Activated T-cell treated with anti-CD3 and anti-CD28 coated beads for 1 hour (primary cell): Measurements from ENCODE around the gene ITGB5.
"Not testable (repeated sequence)": the region's sequence is repeated elsewhere in the genome, so short reads cannot be mapped to it uniquely, and the experiment has no call there.

Source experiments
- DNase-seq: peaks from one replicate; pipeline ENCODE4 v3.0.0-alpha.2; 2020; ENCODE audit warnings: low read depth

ITGB5 gene

GRCh38 chr3:124786511-124787241 lies 100.5 kb downstream of the ITGB5 start:
- DNase-seq = no peak

- no peak for DNase-seq
Observed at GRCh38 chr3:124785973-124786372, 101.2 kb downstream of the ITGB5 start.

- no peak for DNase-seq
Observed at GRCh38 chr3:124784686-124785382, 102.3 kb downstream of the ITGB5 start.

GRCh38 chr3:124783696-124784095 lies 103.5 kb downstream of the ITGB5 start:
- no peak for DNase-seq

- DNase-seq = not testable (repeated sequence)
Observed at GRCh38 chr3:124782377-124782712, 104.8 kb downstream of the ITGB5 start.

- no peak for DNase-seq
Observed at GRCh38 chr3:124781476-124782376, 105.4 kb downstream of the ITGB5 start.

GRCh38 chr3:124780761-124781475 lies 106.2 kb downstream of the ITGB5 start:
- no peak for DNase-seq

- DNase-seq = no peak
Observed at GRCh38 chr3:124780356-124780755, 106.8 kb downstream of the ITGB5 start.

- no peak for DNase-seq
Observed at GRCh38 chr3:124779751-124780191, 107.4 kb downstream of the ITGB5 start.

- no peak for DNase-seq
Observed at GRCh38 chr3:124779116-124779515, 108.0 kb downstream of the ITGB5 start.

GRCh38 chr3:124777762-124778470 lies 109.2 kb downstream of the ITGB5 start:
- no peak for DNase-seq

GRCh38 chr3:124776856-124777255 lies 110.3 kb downstream of the ITGB5 start:
- DNase-seq = no peak

- no peak for DNase-seq
Observed at GRCh38 chr3:124775877-124776276, 111.3 kb downstream of the ITGB5 start.

GRCh38 chr3:124774841-124775402 lies 112.2 kb downstream of the ITGB5 start:
- no peak for DNase-seq

- no peak for DNase-seq
Observed at GRCh38 chr3:124774327-124774718, 112.8 kb downstream of the ITGB5 start.

GRCh38 chr3:124773351-124774326 lies 113.5 kb downstream of the ITGB5 start:
- no peak for DNase-seq

- no peak for DNase-seq
Observed at GRCh38 chr3:124772081-124772831, 114.9 kb downstream of the ITGB5 start.

GRCh38 chr3:124771083-124771445 lies 116.1 kb downstream of the ITGB5 start:
- no peak for DNase-seq
